ENCODE results near the gene RASGRP2.

The RASGRP2 gene

GRCh38 chr11:64742087-64742888 is 1.7 kb downstream of the RASGRP2 start:
- no peak for ATAC-seq
- TF ChIP-seq ZNF8 (CRISPR knock-in tag; IDR thresholded peaks at IDR 0.05) (no peak), BACH2 (CRISPR knock-in tag; IDR thresholded peaks at IDR 0.05; ENCODE audit: borderline replicate concordance) (no peak), TCF4 (CRISPR knock-in tag; IDR thresholded peaks at IDR 0.05; ENCODE audit: borderline replicate concordance) (no peak), PPARA (CRISPR knock-in tag; IDR thresholded peaks at IDR 0.05; ENCODE audit: borderline replicate concordance) (no peak), RARB (CRISPR knock-in tag; IDR thresholded peaks at IDR 0.05) (no peak), ISL1 (CRISPR knock-in tag; IDR thresholded peaks at IDR 0.05) (no peak)

- no peak for ATAC-seq
- no peak for TF ChIP-seq PATZ1 (CRISPR knock-in tag; IDR thresholded peaks at IDR 0.05; ENCODE audit: borderline replicate concordance)
- no peak for TF ChIP-seq ZC3H10 (CRISPR knock-in tag; IDR thresholded peaks at IDR 0.05)
- no peak for TF ChIP-seq SNAI2 (CRISPR knock-in tag; IDR thresholded peaks at IDR 0.05)
- no peak for TF ChIP-seq RARB (CRISPR knock-in tag; IDR thresholded peaks at IDR 0.05)
- no peak for TF ChIP-seq ZNF8 (CRISPR knock-in tag; IDR thresholded peaks at IDR 0.05)
- TF ChIP-seq TOX (CRISPR knock-in tag; IDR thresholded peaks at IDR 0.05; ENCODE audit: borderline replicate concordance): no peak
- TF ChIP-seq CREB5 (CRISPR knock-in tag; IDR thresholded peaks at IDR 0.05; ENCODE audit: low read depth): no peak
- TF ChIP-seq CSDC2 (CRISPR knock-in tag; IDR thresholded peaks at IDR 0.05): no peak
- no peak for TF ChIP-seq PPARA (CRISPR knock-in tag; IDR thresholded peaks at IDR 0.05; ENCODE audit: borderline replicate concordance)
- TF ChIP-seq GLIS3 (CRISPR knock-in tag; IDR thresholded peaks at IDR 0.05): no peak
- no peak for TF ChIP-seq ZNF70 (CRISPR knock-in tag; IDR thresholded peaks at IDR 0.05)
- no peak for TF ChIP-seq OSR1 (CRISPR knock-in tag; IDR thresholded peaks at IDR 0.05)
- TF ChIP-seq BACH2 (CRISPR knock-in tag; IDR thresholded peaks at IDR 0.05; ENCODE audit: borderline replicate concordance): no peak
- TF ChIP-seq ESRRG (CRISPR knock-in tag; IDR thresholded peaks at IDR 0.05): no peak
- TF ChIP-seq, protein P1, sequence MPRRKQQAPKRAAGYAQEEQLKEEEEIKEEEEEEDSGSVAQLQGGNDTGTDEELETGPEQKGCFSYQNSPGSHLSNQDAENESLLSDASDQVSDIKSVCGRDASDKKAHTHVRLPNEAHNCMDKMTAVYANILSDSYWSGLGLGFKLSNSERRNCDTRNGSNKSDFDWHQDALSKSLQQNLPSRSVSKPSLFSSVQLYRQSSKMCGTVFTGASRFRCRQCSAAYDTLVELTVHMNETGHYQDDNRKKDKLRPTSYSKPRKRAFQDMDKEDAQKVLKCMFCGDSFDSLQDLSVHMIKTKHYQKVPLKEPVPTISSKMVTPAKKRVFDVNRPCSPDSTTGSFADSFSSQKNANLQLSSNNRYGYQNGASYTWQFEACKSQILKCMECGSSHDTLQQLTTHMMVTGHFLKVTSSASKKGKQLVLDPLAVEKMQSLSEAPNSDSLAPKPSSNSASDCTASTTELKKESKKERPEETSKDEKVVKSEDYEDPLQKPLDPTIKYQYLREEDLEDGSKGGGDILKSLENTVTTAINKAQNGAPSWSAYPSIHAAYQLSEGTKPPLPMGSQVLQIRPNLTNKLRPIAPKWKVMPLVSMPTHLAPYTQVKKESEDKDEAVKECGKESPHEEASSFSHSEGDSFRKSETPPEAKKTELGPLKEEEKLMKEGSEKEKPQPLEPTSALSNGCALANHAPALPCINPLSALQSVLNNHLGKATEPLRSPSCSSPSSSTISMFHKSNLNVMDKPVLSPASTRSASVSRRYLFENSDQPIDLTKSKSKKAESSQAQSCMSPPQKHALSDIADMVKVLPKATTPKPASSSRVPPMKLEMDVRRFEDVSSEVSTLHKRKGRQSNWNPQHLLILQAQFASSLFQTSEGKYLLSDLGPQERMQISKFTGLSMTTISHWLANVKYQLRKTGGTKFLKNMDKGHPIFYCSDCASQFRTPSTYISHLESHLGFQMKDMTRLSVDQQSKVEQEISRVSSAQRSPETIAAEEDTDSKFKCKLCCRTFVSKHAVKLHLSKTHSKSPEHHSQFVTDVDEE (CRISPR knock-in tag; IDR thresholded peaks at IDR 0.05): no peak
- no peak for TF ChIP-seq ARNTL (CRISPR knock-in tag; IDR thresholded peaks at IDR 0.05; ENCODE audit: borderline replicate concordance, low read depth)
- TF ChIP-seq ZNF565 (CRISPR knock-in tag; conservative IDR thresholded peaks at IDR 0.05; ENCODE audit: low read depth): no peak
- TF ChIP-seq CSRNP3 (CRISPR knock-in tag; IDR thresholded peaks at IDR 0.05): no peak
- TF ChIP-seq ZFP30 (CRISPR knock-in tag; IDR thresholded peaks at IDR 0.05): no peak
Observed at GRCh38 chr11:64741375-64742086, 2.4 kb downstream of the RASGRP2 start.

- ATAC-seq: no peak
- TF ChIP-seq ZNF565 (CRISPR knock-in tag; conservative IDR thresholded peaks at IDR 0.05; ENCODE audit: low read depth) (no peak), CSRNP3 (CRISPR knock-in tag; IDR thresholded peaks at IDR 0.05) (no peak), PATZ1 (CRISPR knock-in tag; IDR thresholded peaks at IDR 0.05; ENCODE audit: borderline replicate concordance) (no peak), ZFP3 (CRISPR knock-in tag; IDR thresholded peaks at IDR 0.05) (no peak), ZFP30 (CRISPR knock-in tag; IDR thresholded peaks at IDR 0.05) (no peak), ISL1 (CRISPR knock-in tag; IDR thresholded peaks at IDR 0.05) (no peak), OSR1 (CRISPR knock-in tag; IDR thresholded peaks at IDR 0.05) (no peak), CSDC2 (CRISPR knock-in tag; IDR thresholded peaks at IDR 0.05) (no peak), ZC3H10 (CRISPR knock-in tag; IDR thresholded peaks at IDR 0.05) (no peak)
- TF ChIP-seq, protein P1 (CRISPR knock-in tag; IDR thresholded peaks at IDR 0.05): no peak
Observed at GRCh38 chr11:64739871-64740270, 4.1 kb downstream of the RASGRP2 start.

Measured in SK-N-SH treated with all-trans-retinoic acid at 6 μM for 48 hours (cell line).